ENCODE results near the gene SOX5. TPM values are rescaled to one million over a fixed set of nuclear protein-coding genes. Genes with fewer than 3 reads are reported as not detected.

Gene SOX5
- total and polyA plus RNA-seq, 7 donors: 0.17 to 2.9 (median 0.47) TPM

- 77 to 85% (median 81%) methylated on average over 5 of the region's 5 CpGs for WGBS, 3 donors
Measured at GRCh38 chr12:23556661-23557060, 392.8 kb downstream of the SOX5 start.

GRCh38 chr12:23555825-23556207, 393.7 kb downstream of the SOX5 start:
- ATAC-seq (no peak), DNase-seq (no peak)
- no peaks in the 10 kb centered on the region for H3K36me3 ChIP-seq (ENCODE audit: insufficient read depth in 1 of 2, low read depth in 1 of 2)
- no peak overlapping the region for H3K27ac ChIP-seq
- no peak overlapping the region for H3K4me3 ChIP-seq
- no peak for TF ChIP-seq CTCF (IDR thresholded peaks at IDR 0.05)
- H3K27me3 ChIP-seq (ENCODE audit: insufficient read depth in 3 of 3, low read length in 2 of 3): no peaks in the 10 kb centered on the region
- no peaks in the 10 kb centered on the region for H3K4me1 ChIP-seq
- 37 to 53% (median 52%) methylated on average over 2 of the region's 2 CpGs for WGBS, 3 donors
- intact Hi-C loops (cut with DNase I): no loop called here
- H3K9me3 ChIP-seq: no peaks in the 10 kb centered on the region

More at GRCh38 chr12:23556661-23557060, 392.8 kb downstream of the SOX5 start:
- ATAC-seq (no peak), DNase-seq (no peak)
- H3K27me3 ChIP-seq (ENCODE audit: insufficient read depth in 3 of 3, low read length in 2 of 3): no peaks in the 10 kb centered on the region
- H3K4me1 ChIP-seq: no peaks in the 10 kb centered on the region
- no peak overlapping the region for H3K27ac ChIP-seq
- no peak for TF ChIP-seq CTCF (IDR thresholded peaks at IDR 0.05)
- H3K4me3 ChIP-seq: no peak overlapping the region
- H3K9me3 ChIP-seq: no peaks in the 10 kb centered on the region
- intact Hi-C loops (cut with DNase I): no loop called here
- no peaks in the 10 kb centered on the region for H3K36me3 ChIP-seq (ENCODE audit: insufficient read depth in 1 of 2, low read depth in 1 of 2)

GRCh38 chr12:23555180-23555824, 394.2 kb downstream of the SOX5 start:
- intact Hi-C loops (cut with DNase I): no loop called here
- TF ChIP-seq CTCF (IDR thresholded peaks at IDR 0.05): no peak
- no peak for DNase-seq
- Histone ChIP-seq H3K9me3 (no peaks in the 10 kb centered on the region), H3K36me3 (ENCODE audit: insufficient read depth in 1 of 2, low read depth in 1 of 2) (no peaks in the 10 kb centered on the region), H3K4me3 (no peak overlapping the region), H3K27ac (no peak overlapping the region), H3K4me1 (no peaks in the 10 kb centered on the region), H3K27me3 (ENCODE audit: insufficient read depth in 3 of 3, low read length in 2 of 3) (no peaks in the 10 kb centered on the region)
- ATAC-seq: no peak
- whole genome bisulfite sequencing, 3 donors: 64 to 75% (median 73%) methylated on average over 4 of the region's 4 CpGs

- H3K36me3 ChIP-seq (ENCODE audit: insufficient read depth in 1 of 2, low read depth in 1 of 2): no peaks in the 10 kb centered on the region
- DNase-seq: no peak
- no peaks in the 10 kb centered on the region for H3K4me1 ChIP-seq
- no peaks in the 10 kb centered on the region for H3K27me3 ChIP-seq (ENCODE audit: insufficient read depth in 3 of 3, low read length in 2 of 3)
- ATAC-seq: no peak
- no peak for TF ChIP-seq CTCF (IDR thresholded peaks at IDR 0.05)
- 72 to 96% (median 83%) methylated on average over 1 of the region's 1 CpG for WGBS, 3 donors
- intact Hi-C loops (cut with DNase I): no loop called here
- no peaks in the 10 kb centered on the region for H3K9me3 ChIP-seq
- no peak overlapping the region for H3K27ac ChIP-seq
- no peak overlapping the region for H3K4me3 ChIP-seq
Measured at GRCh38 chr12:23552417-23552816, 397.1 kb downstream of the SOX5 start.

- H3K36me3 ChIP-seq (ENCODE audit: insufficient read depth in 1 of 2, low read depth in 1 of 2): no peaks in the 10 kb centered on the region
- no peaks in the 10 kb centered on the region for H3K27me3 ChIP-seq (ENCODE audit: insufficient read depth in 3 of 3, low read length in 2 of 3)
- ATAC-seq (no peak), DNase-seq (no peak)
- H3K27ac ChIP-seq: no peak overlapping the region
- H3K4me1 ChIP-seq: no peaks in the 10 kb centered on the region
- intact Hi-C loops (cut with DNase I): no loop called here
- H3K9me3 ChIP-seq: no peaks in the 10 kb centered on the region
- no peak overlapping the region for H3K4me3 ChIP-seq
- TF ChIP-seq CTCF (IDR thresholded peaks at IDR 0.05): no peak
- 95 to 96% (median 96%) methylated on average over 2 of the region's 2 CpGs for WGBS, 3 donors
Measured at GRCh38 chr12:23550753-23551152, 398.7 kb downstream of the SOX5 start.

All from psoas muscle (tissue), 8 donors.